Measurements from ENCODE around the gene SEPHS1. TPM values are rescaled to one million over a fixed set of nuclear protein-coding genes. Genes with fewer than 3 reads are reported as not detected.
A peak's percentile ranks its signal among the peaks of the same experiment; 100 is the strongest.
"Not testable (repeated sequence)": the region's sequence is repeated elsewhere in the genome, so short reads cannot be mapped to it uniquely, and the experiment has no call there.

Gene SEPHS1
- total RNA-seq, 1 experiment from 2014 or later = 77.1 TPM

GRCh38 chr10:13276146-13276545 is 71.9 kb downstream of the SEPHS1 start:
- H3K4me3 ChIP-seq; DNase-seq (ENCODE audit: low read depth in 1 of 2, low spot score in 2 of 2); H3K9me3 ChIP-seq (replicated peaks); H3K27ac ChIP-seq; H3K27me3 ChIP-seq (replicated peaks); H3K4me1 ChIP-seq (replicated peaks); H3K36me3 ChIP-seq: not testable (repeated sequence)

- no peak overlapping the region for H3K27ac ChIP-seq
- H3K4me1 ChIP-seq (replicated peaks) = peaks cover 3% of the 10 kb centered on the region; the same call in 1 of the 2 replicates
- no peaks in the 10 kb centered on the region for H3K36me3 ChIP-seq
- no peaks in the 10 kb centered on the region for H3K27me3 ChIP-seq (replicated peaks)
- no peaks in the 10 kb centered on the region for H3K9me3 ChIP-seq (replicated peaks)
- no peak overlapping the region for H3K4me3 ChIP-seq
- DNase-seq (ENCODE audit: low read depth in 1 of 2, low spot score in 2 of 2) = no peak
Measured at GRCh38 chr10:13272164-13272571, 75.9 kb downstream of the SEPHS1 start.

- no peaks in the 10 kb centered on the region for H3K9me3 ChIP-seq (replicated peaks)
- H3K4me3 ChIP-seq = no peak overlapping the region
- H3K27ac ChIP-seq = no peak overlapping the region
- no peaks in the 10 kb centered on the region for H3K36me3 ChIP-seq
- H3K4me1 ChIP-seq (replicated peaks) = peaks cover 3% of the 10 kb centered on the region; the same call in 1 of the 2 replicates
- H3K27me3 ChIP-seq (replicated peaks) = no peaks in the 10 kb centered on the region
- peak; percentile 31 to 51 for DNase-seq (ENCODE audit: low read depth in 1 of 2, low spot score in 2 of 2)
Measured at GRCh38 chr10:13271552-13272163, 76.4 kb downstream of the SEPHS1 start.

GRCh38 chr10:13270877-13271551 is 77.1 kb downstream of the SEPHS1 start:
- no peak for DNase-seq (ENCODE audit: low read depth in 1 of 2, low spot score in 2 of 2)
- Histone ChIP-seq H3K27me3 (replicated peaks) (no peaks in the 10 kb centered on the region), H3K9me3 (replicated peaks) (no peaks in the 10 kb centered on the region), H3K36me3 (no peaks in the 10 kb centered on the region), H3K27ac (no peak overlapping the region), H3K4me1 (replicated peaks) (peaks cover 3% of the 10 kb centered on the region; the same call in 1 of the 2 replicates), H3K4me3 (no peak overlapping the region)

- Histone ChIP-seq H3K4me1 (replicated peaks) (peaks cover 3% of the 10 kb centered on the region; the same call in 1 of the 2 replicates), H3K9me3 (replicated peaks) (no peaks in the 10 kb centered on the region), H3K36me3 (no peaks in the 10 kb centered on the region), H3K27me3 (replicated peaks) (no peaks in the 10 kb centered on the region; the same call in 1 of the 2 replicates), H3K4me3 (no peak overlapping the region), H3K27ac (no peak overlapping the region)
- DNase-seq (ENCODE audit: low read depth in 1 of 2, low spot score in 2 of 2) = no peak
Measured at GRCh38 chr10:13268841-13269240, 79.3 kb downstream of the SEPHS1 start.

- Histone ChIP-seq H3K36me3 (no peaks in the 10 kb centered on the region), H3K4me3 (no peak overlapping the region), H3K27ac (no peak overlapping the region), H3K4me1 (replicated peaks) (peaks cover 3% of the 10 kb centered on the region; the same call in 1 of the 2 replicates), H3K27me3 (replicated peaks) (no peaks in the 10 kb centered on the region; the same call in 1 of the 2 replicates), H3K9me3 (replicated peaks) (no peaks in the 10 kb centered on the region)
- no peak for DNase-seq (ENCODE audit: low read depth in 1 of 2, low spot score in 2 of 2)
Measured at GRCh38 chr10:13268310-13268709, 79.8 kb downstream of the SEPHS1 start.

Other genes with a start within 250 kb of the SEPHS1 start
- gene OPTN, start 248.1 kb downstream of the SEPHS1 start, total RNA-seq (2014; rRNA removed; shearing (Covaris generic)) = 39.7 and 52.0 TPM in 2 replicates
- 37.5 and 39.3 TPM in 2 replicates for gene MCM10, start 186.7 kb downstream of the SEPHS1 start, total RNA-seq (2014; rRNA removed; shearing (Covaris generic))
- not detected in 2 replicates for gene UCMA, start 113.9 kb downstream of the SEPHS1 start, total RNA-seq (2014; rRNA removed; shearing (Covaris generic))
- 9.9 and 11.1 TPM in 2 replicates for gene PHYH, start 48.2 kb downstream of the SEPHS1 start, total RNA-seq (2014; rRNA removed; shearing (Covaris generic))
- 3.1 and 6.8 TPM in 2 replicates for gene BEND7, start 180.7 kb upstream of the SEPHS1 start, total RNA-seq (2014; rRNA removed; shearing (Covaris generic))
- gene PRPF18, start 238.7 kb upstream of the SEPHS1 start, total RNA-seq (2014; rRNA removed; shearing (Covaris generic)) = 50.4 and 54.8 TPM in 2 replicates